EL (cell line): ENCODE results near the gene CHRNG.
A peak's percentile ranks its signal among the peaks of the same experiment; 100 is the strongest.

Experiments
- DNase-seq: peaks from one replicate; pipeline ENCODE4 v3.0.0-alpha.2; 2016

Gene CHRNG

DNA sequence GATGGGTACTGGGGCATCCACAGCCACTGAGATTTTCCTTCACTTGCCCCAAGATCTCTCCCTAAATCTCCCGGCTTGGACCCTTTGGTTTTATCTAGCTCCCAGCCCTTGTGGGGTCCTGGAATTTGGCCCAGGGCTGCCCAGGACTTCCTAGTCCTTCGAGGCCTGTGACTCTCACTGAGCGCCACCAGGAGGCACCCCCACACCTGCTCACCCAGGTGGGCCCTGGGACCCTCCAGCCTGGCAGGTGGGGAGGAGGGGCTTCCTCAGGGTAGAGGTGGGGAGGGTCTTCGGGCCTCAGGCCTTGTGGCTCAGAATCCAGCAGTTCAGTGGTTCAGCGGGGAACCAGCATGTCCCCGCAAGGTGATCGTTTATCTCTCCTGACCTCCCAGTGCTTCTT is 31.2 kb upstream of the CHRNG start:
- DNase-seq = no peak

DNA sequence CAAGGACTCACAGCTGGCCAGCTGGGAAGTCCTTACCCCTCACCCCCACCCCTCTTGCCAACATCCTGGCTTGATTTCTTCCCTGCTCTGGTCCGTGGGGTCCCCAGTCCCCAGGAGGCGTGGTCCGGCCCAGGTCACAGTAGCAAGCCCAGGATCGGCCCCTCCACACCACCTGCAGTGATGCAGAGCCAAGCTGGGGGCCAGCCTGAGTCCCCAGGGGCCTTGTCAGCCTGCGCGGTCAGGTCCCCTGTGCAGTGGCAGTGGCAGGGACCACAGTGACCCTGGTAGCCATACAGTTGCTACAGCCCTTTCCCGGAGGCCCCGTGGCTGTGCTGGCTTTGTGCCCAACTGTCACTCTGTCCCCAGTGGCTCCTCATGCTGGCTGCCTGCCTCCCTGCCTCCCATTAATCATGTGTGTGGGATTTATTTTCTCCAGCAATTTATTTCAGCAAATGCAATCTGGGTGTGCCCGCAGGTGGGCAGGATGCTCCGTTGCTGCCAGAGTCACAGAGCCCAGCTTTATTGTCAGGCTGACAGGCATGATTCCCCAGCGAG is 28.1 kb upstream of the CHRNG start:
- DNase-seq = no peak

DNA sequence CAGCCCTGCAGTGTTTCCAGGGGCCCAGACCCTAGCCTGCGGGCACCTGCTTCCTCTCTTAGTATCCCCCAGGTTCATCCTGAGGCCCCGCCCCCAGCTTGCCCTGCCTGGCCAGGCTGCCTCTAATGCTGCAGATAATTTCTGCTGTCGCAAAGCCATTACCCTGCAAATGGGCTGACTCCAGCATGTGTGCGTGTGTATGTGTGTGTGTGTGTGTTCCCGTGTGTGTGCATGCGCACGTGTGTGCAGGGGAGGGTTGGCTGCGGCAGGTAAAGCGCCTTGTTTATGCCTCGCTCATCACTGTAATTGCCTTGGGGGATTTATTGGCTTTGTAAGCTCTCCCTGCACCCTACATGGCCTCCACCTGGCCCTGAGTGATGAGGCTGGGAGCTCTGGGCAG is 26.9 kb upstream of the CHRNG start:
- no peak for DNase-seq

GRCh38 chr2:232513353-232513752 is 26.1 kb upstream of the CHRNG start:
- DNase-seq = no peak

- DNase-seq = no peak
Measured at GRCh38 chr2:232515639-232516038, 23.9 kb upstream of the CHRNG start.

- DNase-seq = no peak
Measured at GRCh38 chr2:232516551-232516950, 22.9 kb upstream of the CHRNG start.

DNA sequence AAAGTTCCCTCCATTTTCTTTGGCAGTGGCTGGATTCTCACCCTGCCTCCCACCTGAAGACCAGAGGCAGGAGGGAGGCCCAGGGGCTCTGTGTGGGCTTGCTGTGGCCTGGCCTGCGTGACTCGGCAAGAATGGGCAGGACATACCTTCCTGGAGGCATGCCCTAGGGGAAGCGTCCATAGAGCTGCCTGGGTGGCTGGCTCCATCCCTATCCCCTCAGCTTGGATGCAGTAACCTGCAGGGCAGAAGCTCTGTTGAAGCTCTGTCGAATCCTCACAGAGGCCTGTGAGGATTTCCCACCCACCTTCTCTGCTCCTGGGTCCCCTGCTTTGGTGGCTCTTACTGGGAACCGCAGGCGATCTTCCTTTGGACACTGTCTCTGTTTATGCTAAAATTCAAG is 20.6 kb upstream of the CHRNG start:
- DNase-seq = no peak

DNA sequence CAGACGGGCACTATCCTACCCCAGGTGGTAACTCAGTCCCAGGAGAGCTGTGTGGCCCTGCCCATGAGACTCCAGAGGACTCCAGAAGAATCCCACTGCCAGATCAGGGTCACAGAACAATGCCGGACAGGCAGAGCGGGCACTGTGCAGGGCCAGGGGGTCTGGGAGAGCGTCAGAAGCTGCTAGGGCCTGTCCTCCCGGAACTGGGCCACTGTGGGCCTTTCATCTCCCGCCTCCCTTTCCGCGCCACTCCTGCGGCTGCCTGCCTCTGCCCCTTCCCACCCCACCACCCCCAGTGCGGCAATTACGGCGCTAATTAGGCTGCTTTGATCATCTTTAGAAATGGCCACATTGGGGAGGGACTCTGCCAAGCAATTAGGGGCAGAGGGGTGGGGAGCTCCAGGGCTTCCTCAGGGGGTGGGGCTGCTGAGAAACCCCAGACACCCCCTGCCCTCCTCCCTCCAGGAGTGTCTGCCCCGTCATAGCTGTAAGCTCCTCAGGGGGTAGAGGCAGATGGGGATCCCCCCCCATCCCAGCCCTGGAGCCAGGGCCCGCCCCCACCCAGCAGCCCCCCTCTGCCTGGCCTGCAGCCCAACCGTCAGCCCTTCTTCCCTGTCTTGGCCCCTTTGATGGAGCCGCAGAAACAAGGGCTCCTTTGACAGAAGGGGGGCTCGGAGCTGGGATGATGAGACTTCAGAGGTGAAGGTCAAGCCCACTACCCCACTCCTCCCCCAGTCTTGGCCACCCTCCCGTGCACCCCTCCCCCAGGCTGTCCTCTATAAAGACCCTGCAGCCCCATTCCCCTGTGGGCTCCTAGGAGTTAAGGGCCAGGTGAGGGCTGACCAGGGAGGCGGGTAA is 19.7 kb upstream of the CHRNG start, which contains the start of gene PRSS56:
Gene PRSS56 (plus strand): TSS at position 808 of the 858 bp plus-strand sequence. CDS start 211 bp downstream, outside the sequence.
- no peak for DNase-seq

- no peak for DNase-seq
Measured at GRCh38 chr2:232520489-232520888, 19.0 kb upstream of the CHRNG start.

DNA sequence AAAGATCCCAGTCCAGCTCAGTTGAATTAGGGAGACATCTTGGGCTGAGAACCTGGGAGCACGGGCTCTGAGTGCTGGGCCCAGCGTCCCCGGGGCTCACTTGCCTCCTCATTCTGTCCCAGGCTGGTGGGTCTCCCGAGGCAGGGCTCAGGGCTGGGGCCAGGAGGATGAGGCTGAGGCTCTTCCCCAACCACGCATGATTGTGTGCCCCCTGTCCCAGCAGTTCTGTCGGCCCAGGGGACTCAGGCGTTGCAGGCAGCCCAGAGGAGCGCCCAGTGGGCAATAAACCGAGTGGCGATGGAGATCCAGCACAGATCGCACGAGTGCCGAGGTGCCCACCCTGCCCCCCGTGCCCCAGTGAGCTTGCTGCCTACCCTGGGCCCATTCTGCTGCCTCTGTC is 18.4 kb upstream of the CHRNG start:
- DNase-seq = no peak

GRCh38 chr2:232521959-232522622 is 17.4 kb upstream of the CHRNG start:
- peak; percentile 21 for DNase-seq

DNA sequence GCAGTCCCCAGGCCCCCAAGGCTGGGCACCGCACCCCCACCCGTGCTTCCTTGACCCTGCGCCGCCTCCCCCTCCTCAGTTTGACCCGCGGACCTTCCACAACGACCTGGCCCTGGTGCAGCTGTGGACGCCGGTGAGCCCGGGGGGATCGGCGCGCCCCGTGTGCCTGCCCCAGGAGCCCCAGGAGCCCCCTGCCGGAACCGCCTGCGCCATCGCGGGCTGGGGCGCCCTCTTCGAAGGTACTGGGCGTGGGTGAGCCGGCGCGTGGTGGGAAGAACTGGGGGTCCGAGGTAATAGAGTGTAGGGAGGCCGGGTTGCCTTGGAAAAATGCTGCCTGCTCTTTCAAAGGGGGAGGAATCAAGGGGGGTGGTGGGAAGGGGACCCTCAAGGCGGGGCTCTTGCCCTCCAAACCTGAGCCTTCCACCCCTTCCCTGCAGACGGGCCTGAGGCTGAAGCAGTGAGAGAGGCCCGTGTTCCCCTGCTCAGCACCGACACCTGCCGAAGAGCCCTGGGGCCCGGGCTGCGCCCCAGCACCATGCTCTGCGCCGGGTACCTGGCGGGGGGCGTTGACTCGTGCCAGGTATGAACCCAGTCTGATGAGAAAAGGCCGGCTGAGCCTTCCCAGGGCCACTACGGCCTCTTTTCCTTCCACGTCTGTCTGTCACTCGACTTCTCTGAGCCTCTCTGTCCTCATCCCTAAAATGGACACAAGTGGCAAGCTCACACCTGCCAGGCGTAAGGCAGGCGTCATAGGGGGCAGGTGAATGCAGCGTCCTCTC is 16.7 kb upstream of the CHRNG start:
- no peak for DNase-seq

- no peak for DNase-seq
Measured at GRCh38 chr2:232523402-232523681, 16.1 kb upstream of the CHRNG start.

- peak; percentile 61 for DNase-seq
Measured at GRCh38 chr2:232523682-232524597, 15.6 kb upstream of the CHRNG start.

- DNase-seq = no peak
Measured at GRCh38 chr2:232524771-232525170, 14.7 kb upstream of the CHRNG start.

- DNase-seq = no peak
Measured at GRCh38 chr2:232525199-232525598, 14.3 kb upstream of the CHRNG start.

DNA sequence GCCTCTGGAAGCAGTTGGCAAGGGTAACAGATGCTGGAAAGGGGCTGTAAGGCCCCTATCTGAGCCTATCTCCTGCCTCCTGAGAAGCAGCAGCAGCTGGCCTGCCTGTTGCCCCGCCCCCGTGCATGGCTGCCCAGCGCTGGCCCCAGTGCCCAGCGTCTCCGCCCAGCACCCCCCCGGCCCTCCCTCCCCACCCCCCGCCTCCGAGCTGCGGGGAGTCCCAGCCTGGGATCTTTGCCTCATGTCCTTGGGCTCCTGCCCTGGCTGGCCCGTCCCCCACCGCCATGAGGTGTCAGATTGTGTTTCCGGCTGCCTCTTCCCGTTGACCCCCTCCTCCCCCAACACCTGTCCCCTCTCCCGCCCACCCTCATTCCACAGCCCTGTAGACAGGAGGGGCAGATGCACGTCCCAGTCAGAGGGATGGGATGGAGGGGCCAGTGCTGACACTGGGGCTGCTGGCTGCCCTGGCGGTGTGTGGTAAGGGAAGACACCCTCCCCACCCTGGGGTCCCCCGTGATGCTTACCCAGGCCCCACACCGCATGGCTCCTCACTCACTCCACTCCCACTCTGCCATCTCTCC is 13.6 kb upstream of the CHRNG start, which contains the start of gene CHRND:
Gene CHRND (plus strand): TSS at position 370 of the 581 bp plus-strand sequence. CDS start 56 bp downstream, at position 426.
- DNase-seq = no peak

DNA sequence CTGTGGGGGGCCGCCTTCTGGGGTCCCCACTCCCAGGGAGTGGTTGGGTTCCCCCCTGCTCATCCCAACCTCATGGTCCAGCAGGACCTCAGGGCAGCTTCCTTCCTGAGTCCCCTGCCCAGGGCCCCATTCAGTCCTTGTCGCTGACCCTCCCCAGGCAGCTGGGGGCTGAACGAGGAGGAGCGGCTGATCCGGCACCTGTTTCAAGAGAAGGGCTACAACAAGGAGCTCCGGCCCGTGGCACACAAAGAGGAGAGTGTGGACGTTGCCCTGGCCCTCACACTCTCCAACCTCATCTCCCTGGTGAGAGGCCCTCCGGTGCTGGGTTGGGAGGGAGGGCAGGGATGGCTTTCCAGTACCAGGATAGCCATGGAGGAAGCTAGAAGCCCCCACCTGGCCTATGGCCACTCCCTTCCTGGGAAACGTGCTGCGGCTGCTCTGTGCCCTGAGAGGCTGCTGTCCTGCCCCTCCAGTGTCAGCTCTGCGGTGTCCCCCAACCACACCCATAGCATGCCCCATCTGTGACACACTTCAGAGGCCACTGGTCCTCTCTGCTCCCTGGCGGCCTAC is 13.0 kb upstream of the CHRNG start:
- no peak for DNase-seq

DNA sequence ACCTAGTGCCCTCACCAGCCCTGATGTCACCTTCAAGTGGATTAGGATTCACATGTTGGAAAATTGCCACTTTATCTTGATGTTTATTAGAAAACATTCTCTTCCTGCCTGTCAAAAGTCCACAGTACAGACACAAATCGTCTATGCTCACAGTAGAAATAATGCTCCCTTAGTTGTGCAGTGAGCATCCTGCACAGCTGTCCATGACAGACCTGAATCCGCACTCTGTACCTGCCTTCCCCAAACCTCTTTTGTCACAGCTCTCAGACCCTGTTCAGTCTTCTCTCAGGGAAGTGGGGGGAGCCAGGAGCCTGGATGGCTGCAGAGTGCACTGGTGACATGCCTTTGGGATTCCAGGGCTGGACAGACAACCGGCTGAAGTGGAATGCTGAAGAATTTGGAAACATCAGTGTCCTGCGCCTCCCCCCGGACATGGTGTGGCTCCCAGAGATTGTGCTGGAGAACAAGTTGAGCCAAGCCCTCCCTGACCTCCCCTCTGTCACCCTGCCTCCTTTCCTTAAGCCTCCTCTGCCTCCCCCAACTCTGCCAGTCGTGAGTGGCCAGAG is 11.5 kb upstream of the CHRNG start:
- DNase-seq = no peak

DNA sequence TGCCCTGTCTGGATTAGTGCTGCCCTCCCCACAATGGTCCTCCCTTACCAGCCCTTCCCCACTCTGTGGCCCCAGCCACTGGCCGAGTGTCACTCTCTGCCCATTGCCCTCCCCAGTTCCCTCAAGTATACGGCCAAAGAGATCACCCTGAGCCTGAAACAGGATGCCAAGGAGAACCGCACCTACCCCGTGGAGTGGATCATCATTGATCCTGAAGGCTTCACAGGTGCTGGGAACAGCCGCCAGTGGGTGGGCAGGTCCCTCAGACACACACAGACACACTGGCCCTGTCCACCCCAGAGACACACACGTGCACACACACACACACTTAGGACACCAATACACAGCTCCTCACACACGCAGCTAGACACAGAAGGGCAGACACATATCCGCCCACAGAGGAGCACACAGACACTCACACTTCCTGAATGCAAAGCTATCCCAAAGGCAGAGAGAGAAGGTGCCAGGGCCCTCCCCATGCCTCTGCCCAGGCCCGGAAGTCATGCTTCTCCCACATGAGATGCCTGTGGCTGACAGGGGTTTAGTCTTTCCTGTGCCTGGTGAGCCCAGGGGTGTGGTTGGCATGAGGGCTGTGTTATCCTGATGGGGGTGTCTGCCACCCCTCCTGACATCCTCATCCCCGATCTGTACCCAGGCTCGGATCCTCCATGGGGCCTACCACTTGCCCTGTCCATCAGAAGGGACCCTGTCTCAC is 10.6 kb upstream of the CHRNG start:
- DNase-seq = peak; percentile 29
